Left cardiac atrium (tissue), 4 donors: ENCODE data around the gene CCNB2. TPM values are rescaled to one million over a fixed set of nuclear protein-coding genes. Genes with fewer than 3 reads are reported as not detected.
A peak's percentile ranks its signal among the peaks of the same experiment; 100 is the strongest.
"Not testable (repeated sequence)": the region's sequence is repeated elsewhere in the genome, so short reads cannot be mapped to it uniquely, and the experiment has no call there.

Experiments used
- ATAC-seq, 2 donors: fragments of 200-7000 bp; cut with Tn5 transposase; one replicate each; pipeline ENCODE4 v1.9.1; 2020; ENCODE audit warnings: mild to moderate bottlenecking in 2 of 2, moderate library complexity in 2 of 2
- DNase-seq: peaks from one replicate; pipeline ENCODE4 v3.0.0-alpha.2; 2020
- intact Hi-C, 2 donors: fragments of 100-400 bp; cut with DNase I; formaldehyde crosslinking; loops; one replicate each; pipeline versions ENCODE4 v1.14.1 to v1.15.1; 2022 to 2023
- total RNA-seq, 2 donors: library from RNA; stranded (reverse); fragmentation: NEBNext Ultra II Directional; extraction: Animal tissue kit (Norgen Biotek cat#: 25700); gene quantifications; one replicate each; pipeline ENCODE4 v1.2.1, GENCODE V29; 2021
- donor health status: DM: no; HTN: yes; CAD: no.
- donor health status: DM: no; HTN: yes; CAD: no; lungs with severe emphysema.
- donor health status: DM: yes; HTN: yes; CAD: no.
- donor health status: Dilated cardiomyopathy.

The CCNB2 gene
- total RNA-seq, 2 donors from 2014 or later = 0.55 to 0.94 TPM

GRCh38 chr15:59131456-59131855 lies 26.5 kb downstream of the CCNB2 start:
- intact Hi-C loops = no loop called here

DNA sequence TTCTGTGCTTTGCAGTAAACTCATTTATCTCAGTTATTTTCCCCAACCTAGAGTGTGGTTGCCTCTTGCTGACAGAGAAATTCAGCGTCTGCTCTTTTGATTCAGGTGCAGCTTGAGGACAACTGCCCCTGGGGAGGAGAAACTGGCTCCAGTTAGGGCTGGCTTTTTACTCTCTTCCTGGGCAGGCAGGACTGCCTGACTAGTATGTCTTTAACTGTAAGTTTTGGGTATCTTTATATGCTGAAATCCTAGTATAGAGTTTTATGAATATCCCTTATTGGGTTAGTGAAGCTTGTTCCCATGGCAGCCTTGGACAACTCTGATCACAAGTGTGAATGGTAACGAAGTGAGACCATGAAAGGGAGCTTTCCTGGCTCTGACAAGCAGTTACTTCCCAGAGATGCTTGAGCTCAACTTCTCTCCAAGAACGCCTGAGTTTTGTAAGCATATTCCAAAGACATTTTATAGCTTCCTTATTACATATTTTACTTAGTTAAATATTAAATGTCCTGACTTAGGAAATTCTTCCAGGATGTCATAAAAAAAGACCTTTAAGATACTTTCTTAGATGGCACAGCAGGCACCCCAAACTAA lies 27.1 kb downstream of the CCNB2 start:
- intact Hi-C loops = no loop called here
- no peak for DNase-seq
- ATAC-seq = no peak

More at GRCh38 chr15:59131456-59131855, 26.5 kb downstream of the CCNB2 start:
- no peak for ATAC-seq
- no peak for DNase-seq

DNA sequence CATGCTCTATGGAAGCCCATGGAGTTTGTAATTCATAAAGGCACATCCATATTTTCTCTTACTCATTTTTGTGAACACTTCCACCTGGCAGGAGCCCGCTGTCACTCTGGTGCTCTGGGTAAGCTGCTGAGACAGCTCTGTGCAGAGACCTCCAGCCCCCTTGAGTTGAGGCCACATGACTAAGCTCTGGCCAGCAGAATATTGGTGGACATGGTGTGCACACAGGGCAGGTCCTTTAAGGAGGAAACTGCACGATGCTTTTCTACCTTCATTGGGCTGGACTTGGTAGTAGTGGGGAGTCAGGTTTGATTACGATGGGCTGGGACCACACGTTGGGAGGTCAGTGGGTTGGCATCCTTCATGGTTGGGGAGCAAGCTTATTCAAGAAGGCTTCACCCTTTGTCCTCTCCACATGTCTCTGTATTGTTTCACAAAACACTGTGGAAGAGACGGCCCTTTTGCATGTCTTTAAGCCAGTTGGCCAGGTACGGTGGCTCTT lies 29.0 kb downstream of the CCNB2 start:
- DNase-seq = no peak
- intact Hi-C loops = no loop called here
- ATAC-seq = no peak

DNA sequence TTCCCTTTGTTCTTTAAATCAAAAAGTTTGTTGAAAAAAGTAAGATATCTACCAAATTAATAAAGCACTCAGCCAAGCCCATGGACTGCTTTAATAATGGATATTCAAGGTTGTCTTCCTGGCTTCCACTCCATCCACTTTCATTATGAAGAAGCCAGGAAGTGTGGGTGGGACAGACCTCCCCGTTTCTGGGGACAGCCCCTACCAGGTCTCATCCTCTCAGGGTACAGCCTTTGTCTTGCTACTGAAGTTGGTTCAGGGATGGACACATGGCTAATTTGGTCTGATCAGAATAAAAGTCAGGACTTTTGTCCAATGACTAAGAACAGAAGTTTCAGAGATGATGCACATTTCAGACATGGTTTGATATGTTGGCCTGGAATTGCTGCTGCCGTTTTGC lies 32.6 kb downstream of the CCNB2 start:
- ATAC-seq = no peak
- no peak for DNase-seq
- intact Hi-C loops = no loop called here

GRCh38 chr15:59138243-59138642 lies 33.3 kb downstream of the CCNB2 start:
- DNase-seq (peak; percentile 34), ATAC-seq (peak; percentile 67 to 68)
- intact Hi-C loops = no loop called here

DNA sequence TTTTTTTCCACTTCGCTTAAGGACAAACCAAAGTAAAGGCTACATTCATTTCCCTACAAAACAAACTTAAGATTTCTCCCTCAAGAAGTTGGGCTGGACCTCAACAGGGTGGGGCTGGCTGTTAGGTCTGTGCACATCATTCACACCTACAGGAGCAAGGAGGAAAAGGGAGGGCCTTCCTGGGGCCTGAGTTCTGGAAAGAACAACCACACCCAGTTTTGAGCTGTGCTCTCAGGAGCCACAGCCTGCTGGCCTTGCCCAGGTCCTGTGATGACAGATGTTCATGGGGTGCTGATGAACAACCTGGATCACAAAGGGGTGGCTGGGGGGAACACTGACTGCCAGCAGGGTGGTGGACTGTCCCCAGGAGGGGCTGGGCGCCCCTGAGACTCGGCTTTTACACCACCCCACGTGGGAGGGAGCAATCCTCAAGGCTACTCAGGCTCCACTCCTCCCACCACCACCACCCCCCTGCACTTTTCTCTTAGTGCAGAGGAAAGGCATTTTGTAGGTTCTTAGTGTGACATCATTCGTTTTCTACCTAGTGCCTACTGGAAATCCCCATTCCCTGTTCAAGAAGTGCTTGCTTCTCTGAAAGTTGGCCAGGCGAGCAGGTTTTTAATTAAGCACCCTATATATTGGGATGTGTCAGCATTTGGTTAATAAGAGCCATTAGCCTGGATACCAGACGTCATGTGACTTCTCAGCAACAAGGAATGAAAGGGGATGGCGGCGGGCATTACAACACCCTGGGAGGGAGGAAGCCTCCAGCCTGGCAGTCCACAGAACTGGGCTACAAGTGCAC lies 35.7 kb downstream of the CCNB2 start:
- intact Hi-C loops = no loop called here
- DNase-seq (no peak), ATAC-seq (peak in 1 of 2 donors; percentile 40)

- DNase-seq (no peak), ATAC-seq (no peak)
- intact Hi-C loops = no loop called here
These were observed 38.3 kb downstream of the CCNB2 start for GRCh38 chr15:59143281-59143680.

DNA sequence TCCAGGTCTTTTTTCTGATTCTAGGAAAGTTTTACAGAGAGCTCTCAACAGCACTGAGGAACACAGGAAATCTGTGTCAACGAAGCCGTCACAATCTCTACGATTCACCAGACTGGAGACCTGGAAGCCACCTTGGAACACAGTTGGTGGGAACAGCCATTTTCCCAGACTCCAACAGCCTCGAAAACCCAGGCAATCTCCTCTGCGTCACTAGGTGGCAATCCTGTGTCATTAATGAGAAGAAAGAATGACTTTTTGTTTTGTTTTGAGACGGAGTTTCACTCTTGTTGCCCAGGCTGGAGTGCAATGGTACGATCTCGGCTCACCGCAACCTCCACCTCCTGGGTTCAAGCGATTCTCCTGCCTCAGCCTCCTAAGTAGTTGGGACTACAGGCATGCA lies 39.6 kb downstream of the CCNB2 start:
- intact Hi-C loops, ATAC-seq: not testable (repeated sequence)

GRCh38 chr15:59147666-59148065 lies 42.7 kb downstream of the CCNB2 start:
- DNase-seq (no peak), ATAC-seq (no peak)
- intact Hi-C loops = no loop called here

More for the DNA sequence above, 39.6 kb downstream of the CCNB2 start:
- DNase-seq = not testable (repeated sequence)

GRCh38 chr15:59148153-59148833 lies 43.3 kb downstream of the CCNB2 start:
- ATAC-seq (no peak), DNase-seq (no peak)
- intact Hi-C loops = no loop called here

- peak in 1 of 2 donors; percentile 8 for ATAC-seq
- no peak for DNase-seq
- intact Hi-C loops = loop anchor here in 1 of 2 donors (10.0 kb wide), 1 partner anchor 345 kb away; no protein-coding TSS in a partner anchor
These were observed 45.2 kb downstream of the CCNB2 start for GRCh38 chr15:59150185-59150584.

DNA sequence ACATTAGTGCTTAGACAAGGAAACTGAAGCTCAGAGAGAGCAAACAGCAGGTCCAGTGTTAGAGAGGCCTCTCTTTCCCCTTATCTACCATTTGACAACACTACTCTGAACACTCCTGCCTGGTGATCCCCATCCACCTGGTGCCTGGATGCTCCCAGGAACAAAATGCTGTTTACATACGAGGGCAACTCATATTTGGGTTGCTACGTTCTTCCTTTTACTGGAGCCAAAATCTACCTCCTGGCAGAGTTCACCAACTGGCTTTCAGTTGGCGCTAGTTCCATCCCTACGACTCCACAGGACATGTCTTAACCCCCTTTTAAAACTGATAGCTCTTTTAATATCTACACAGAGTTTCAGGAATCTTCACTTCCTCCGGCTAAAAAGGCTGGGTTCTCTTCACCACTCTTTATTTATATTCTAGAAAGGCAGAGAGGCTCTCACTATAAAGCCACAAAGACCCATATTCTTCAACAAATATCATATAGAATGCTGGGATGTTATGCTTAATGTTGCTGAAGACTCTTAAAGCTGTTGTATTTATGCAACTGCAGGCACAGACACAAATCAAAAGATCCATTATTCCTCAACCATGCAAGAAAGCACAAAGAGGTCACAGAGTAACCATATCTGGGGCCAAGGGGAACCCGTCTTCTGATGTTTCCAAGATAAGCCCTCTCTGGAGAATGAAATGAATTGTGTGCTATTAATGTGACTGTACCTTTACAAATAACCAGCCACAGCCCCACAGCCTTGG lies 47.9 kb downstream of the CCNB2 start:
- DNase-seq (no peak), ATAC-seq (no peak)

DNA sequence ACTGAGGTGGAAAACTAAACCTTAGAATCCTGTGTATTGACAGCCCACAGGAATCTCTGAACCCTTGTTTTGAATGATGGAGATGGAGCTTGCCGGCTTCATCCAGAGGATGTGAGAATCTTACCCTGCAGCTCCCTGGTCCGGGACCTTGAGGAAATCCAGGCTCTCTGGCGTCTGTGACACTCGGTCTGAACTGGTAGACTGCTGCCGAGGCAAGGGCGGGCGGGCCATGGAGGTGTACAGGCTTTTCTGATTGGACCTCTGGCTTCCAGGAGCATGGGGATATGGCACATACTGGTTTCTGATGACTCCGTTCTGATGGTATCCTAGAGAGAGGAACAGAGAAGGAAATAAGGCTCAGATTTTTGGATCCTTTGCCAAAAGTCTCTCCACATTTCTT lies 48.5 kb downstream of the CCNB2 start:
- DNase-seq (no peak), ATAC-seq (no peak)
- intact Hi-C loops = loop anchor here in 1 of 2 donors (10.0 kb wide), 1 partner anchor 341 kb away; no protein-coding TSS in a partner anchor

More for the DNA sequence above, 47.9 kb downstream of the CCNB2 start:
- intact Hi-C loops = loop anchor here in 1 of 2 donors (10.0 kb wide), 1 partner anchor 342 kb away; no protein-coding TSS in a partner anchor

GRCh38 chr15:59154243-59154642 lies 49.3 kb downstream of the CCNB2 start:
- intact Hi-C loops = loop anchor here in 1 of 2 donors (10.0 kb wide), 1 partner anchor 341 kb away; no protein-coding TSS in a partner anchor
- DNase-seq (no peak), ATAC-seq (peak in 1 of 2 donors; percentile 27)

DNA sequence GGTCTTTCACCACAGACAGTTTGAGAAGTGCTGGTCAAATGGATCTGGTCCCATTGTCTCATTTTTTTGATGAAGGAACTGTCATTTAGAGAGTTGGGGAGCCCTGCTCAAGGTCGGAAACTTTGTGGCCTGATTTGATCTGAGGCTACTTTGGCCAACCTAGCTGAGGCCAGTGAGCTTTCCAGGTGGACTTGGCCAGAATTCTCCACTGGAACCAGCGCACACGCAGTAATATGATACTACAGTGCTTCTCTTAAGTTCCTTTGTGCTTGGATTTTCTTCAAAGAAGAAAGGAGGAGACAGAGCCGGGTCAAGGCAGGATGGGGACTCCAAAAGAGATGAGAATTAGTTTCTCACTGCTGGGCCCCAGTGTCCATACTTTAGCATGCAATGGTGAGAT lies 50.5 kb downstream of the CCNB2 start:
- intact Hi-C loops = loop anchor here in 1 of 2 donors (10.0 kb wide), 1 partner anchor 339 kb away; no protein-coding TSS in a partner anchor
- no peak for DNase-seq
- no peak for ATAC-seq

DNA sequence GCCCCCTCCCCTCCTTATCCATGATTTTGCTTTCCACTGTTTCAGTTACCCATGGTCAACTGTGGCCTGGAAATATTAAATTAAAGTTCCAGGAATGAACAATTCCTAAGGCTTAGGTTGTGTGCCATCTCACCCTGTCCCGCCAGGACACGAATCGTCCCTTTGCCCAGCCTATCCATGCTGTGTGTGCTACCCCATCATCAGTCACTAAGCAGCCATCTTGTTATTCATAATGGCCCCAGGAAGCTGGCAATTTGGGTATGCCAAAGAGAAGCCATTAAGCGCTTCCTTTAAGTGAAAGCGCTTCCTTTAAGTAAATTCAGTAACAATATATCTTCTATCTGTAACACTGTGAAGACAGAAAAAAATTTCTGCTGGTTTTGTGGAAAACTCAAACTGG lies 52.5 kb downstream of the CCNB2 start:
- intact Hi-C loops = loop anchor here in 1 of 2 donors (10.0 kb wide), 1 partner anchor 337 kb away; no protein-coding TSS in a partner anchor
- ATAC-seq = no peak
- DNase-seq = no peak

GRCh38 chr15:59157840-59158700 lies 53.1 kb downstream of the CCNB2 start:
- intact Hi-C loops = loop anchor here in 1 of 2 donors (10.0 kb wide), 1 partner anchor 337 kb away; no protein-coding TSS in a partner anchor
- ATAC-seq (no peak), DNase-seq (no peak)

- intact Hi-C loops = loop anchor here in 1 of 2 donors (10.0 kb wide), 1 partner anchor 336 kb away; no protein-coding TSS in a partner anchor
- DNase-seq (no peak), ATAC-seq (no peak)
These were observed 53.7 kb downstream of the CCNB2 start for GRCh38 chr15:59158701-59159034.
